Fibroblast of lung (primary cell): ENCODE data around the gene KCNK10. TPM values are rescaled to one million over a fixed set of nuclear protein-coding genes. Genes with fewer than 3 reads are reported as not detected.

Source experiments
- DNase-seq, 2 donors: peaks; one replicate each; pipeline versions ENCODE4 v3.0.0 to v3.0.0-alpha.2; 2010; ENCODE audit warnings: low read depth in 2 of 2
- H2AFZ ChIP-seq: 2 replicates; pipeline ENCODE4 v1.5.1; 2012; ENCODE audit warnings: low read length, control low read depth, inconsistent platforms
- H3K27ac ChIP-seq: 2 replicates; pipeline ENCODE4 v1.5.1; 2011; ENCODE audit warnings: low read length, control low read depth; ENCODE audit not compliant: insufficient read depth
- H3K27me3 ChIP-seq: 2 replicates; pipeline ENCODE4 v1.5.1; 2011; ENCODE audit warnings: mild to moderate bottlenecking, low read length; ENCODE audit not compliant: control insufficient read depth, insufficient read depth
- H3K36me3 ChIP-seq: 2 replicates; pipeline ENCODE4 v1.5.1; 2011; ENCODE audit warnings: low read length; ENCODE audit not compliant: control insufficient read depth, insufficient read depth
- H3K4me1 ChIP-seq: 2 replicates; pipeline ENCODE4 v1.5.1; 2011; ENCODE audit warnings: low read length; ENCODE audit not compliant: control insufficient read depth, insufficient read depth; ENCODE audit errors: extremely low read depth
- H3K4me2 ChIP-seq: 2 replicates; pipeline ENCODE4 v1.5.1; 2011; ENCODE audit warnings: low read length, control low read depth; ENCODE audit not compliant: insufficient read depth; ENCODE audit errors: extremely low read depth
- H3K4me3 ChIP-seq, 4 experiments: fragments of 200-600 bp in 1 of 4; sonication (generic) in 1 of 4; replicated peaks in 1 of 4; 2 replicates each; pipeline ENCODE4 v1.5.1; 2011 to 2016; ENCODE audit warnings: low read length in 4 of 4, low read depth in 3 of 4, mild to moderate bottlenecking in 3 of 4, control low read depth in 2 of 4, inconsistent platforms in 1 of 4, mixed read lengths in 1 of 4; ENCODE audit not compliant: insufficient read depth in 1 of 4; ENCODE audit errors: control extremely low read depth in 1 of 4
- H3K79me2 ChIP-seq: 2 replicates; pipeline ENCODE4 v1.5.1; 2012; ENCODE audit warnings: mild to moderate bottlenecking, low read length, inconsistent platforms; ENCODE audit not compliant: control insufficient read depth, insufficient read depth
- H3K9ac ChIP-seq: 2 replicates; pipeline ENCODE4 v1.5.1; 2011; ENCODE audit warnings: mild to moderate bottlenecking, low read length, control low read depth; ENCODE audit not compliant: insufficient read depth
- H3K9me3 ChIP-seq: 2 replicates; pipeline ENCODE4 v1.5.1; 2012; ENCODE audit warnings: low read depth, low read length; ENCODE audit not compliant: control insufficient read depth, insufficient read depth
- H4K20me1 ChIP-seq: 2 replicates; pipeline ENCODE4 v1.5.1; 2011; ENCODE audit warnings: low read length; ENCODE audit not compliant: control insufficient read depth, insufficient read depth; ENCODE audit errors: extremely low read depth
- EZH2 ChIP-seq: IDR thresholded peaks from 2 replicates; pipeline ENCODE4 v1.5.1; 2012; ENCODE audit warnings: low read length, control low read depth, mild to moderate bottlenecking; ENCODE audit errors: missing control alignments
- polyA plus RNA-seq, 2 donors: library from polyadenylated mRNA; depleted of rRNA in 1 of 2; stranded (reverse) in 1 of 2; unstranded in 1 of 2; fragments of >200 nt; gene quantifications; 2 replicates each; pipeline ENCODE4 v1.2.1, GENCODE V29; 2011 to 2012; ENCODE audit warnings: missing spikeins in 1 of 2
- total RNA-seq: library from RNA; depleted of rRNA; stranded (reverse); fragments of >200 nt; gene quantifications from 2 replicates; pipeline ENCODE4 v1.2.1, GENCODE V29; 2014
- TF ChIP-seq, protein P1 (sequence below), 2 donors: IDR thresholded peaks in 1 of 2; conservative IDR thresholded peaks in 1 of 2; 1 replicate in 1 of 2; 2 replicates in 1 of 2; pipeline ENCODE4 v1.5.1; 2011 to 2012; ENCODE audit warnings: low read length in 2 of 2, control low read depth in 1 of 2, inconsistent platforms in 1 of 2, low read depth in 1 of 2, mild to moderate bottlenecking in 1 of 2

Gene KCNK10
- total and polyA plus RNA-seq, 2 donors (not counting 1 experiment from before 2014, with no cell fraction given), result not detected

DNA sequence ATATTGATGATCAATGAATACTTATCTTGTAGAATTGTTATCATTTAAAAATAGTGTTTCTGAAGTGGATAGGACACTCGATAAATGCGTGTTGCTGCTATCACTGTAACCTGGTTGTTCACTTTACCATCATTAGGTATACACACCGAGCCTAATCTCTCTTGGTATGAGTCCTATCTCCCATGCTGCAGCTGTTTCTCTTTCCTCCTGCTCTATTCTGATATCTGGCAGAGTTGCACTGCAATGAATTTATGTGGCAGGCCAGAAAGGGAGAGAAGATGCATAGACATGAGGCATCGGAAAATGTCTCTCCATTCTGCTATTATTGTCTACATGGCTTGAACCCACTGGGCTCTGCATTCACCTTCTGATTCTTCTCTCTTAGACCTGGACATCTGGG lies 26.7 kb downstream of the KCNK10 start:
- TF ChIP-seq, protein P1, sequence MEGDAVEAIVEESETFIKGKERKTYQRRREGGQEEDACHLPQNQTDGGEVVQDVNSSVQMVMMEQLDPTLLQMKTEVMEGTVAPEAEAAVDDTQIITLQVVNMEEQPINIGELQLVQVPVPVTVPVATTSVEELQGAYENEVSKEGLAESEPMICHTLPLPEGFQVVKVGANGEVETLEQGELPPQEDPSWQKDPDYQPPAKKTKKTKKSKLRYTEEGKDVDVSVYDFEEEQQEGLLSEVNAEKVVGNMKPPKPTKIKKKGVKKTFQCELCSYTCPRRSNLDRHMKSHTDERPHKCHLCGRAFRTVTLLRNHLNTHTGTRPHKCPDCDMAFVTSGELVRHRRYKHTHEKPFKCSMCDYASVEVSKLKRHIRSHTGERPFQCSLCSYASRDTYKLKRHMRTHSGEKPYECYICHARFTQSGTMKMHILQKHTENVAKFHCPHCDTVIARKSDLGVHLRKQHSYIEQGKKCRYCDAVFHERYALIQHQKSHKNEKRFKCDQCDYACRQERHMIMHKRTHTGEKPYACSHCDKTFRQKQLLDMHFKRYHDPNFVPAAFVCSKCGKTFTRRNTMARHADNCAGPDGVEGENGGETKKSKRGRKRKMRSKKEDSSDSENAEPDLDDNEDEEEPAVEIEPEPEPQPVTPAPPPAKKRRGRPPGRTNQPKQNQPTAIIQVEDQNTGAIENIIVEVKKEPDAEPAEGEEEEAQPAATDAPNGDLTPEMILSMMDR (conservative IDR thresholded peaks at IDR 0.05 in 1 of 2, IDR thresholded peaks at IDR 0.05 in 1 of 2; ENCODE audit: low read depth in 1 of 2, low read length in 2 of 2), result no peak
- no peak for TF ChIP-seq EZH2
- H3K79me2 ChIP-seq, result no peaks in the 10 kb centered on the region

DNA sequence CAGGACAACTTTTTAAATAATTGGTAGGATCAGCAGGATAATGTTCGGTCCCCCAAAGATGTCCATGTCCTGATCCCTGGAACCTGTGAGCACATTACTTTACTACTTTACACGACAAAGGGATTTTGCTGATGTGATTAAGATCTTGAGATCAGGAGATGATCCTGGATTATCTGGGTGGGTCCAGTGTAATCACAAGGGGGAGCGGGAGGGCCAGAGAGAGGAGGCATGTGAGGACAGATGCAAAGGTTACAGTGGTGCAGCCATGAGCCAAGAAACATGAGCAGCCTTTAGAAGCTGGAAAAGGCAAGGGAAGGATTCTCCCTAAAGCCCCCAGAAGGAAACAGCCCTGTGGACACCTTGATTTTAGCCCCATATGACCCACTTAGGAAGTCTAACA lies 33.1 kb downstream of the KCNK10 start:
- Histone ChIP-seq H3K9me3 (no peaks in the 10 kb centered on the region), H3K27me3 (no peaks in the 10 kb centered on the region), H3K4me3 (no peak overlapping the region), H3K4me2 (no peak overlapping the region), H3K4me1 (no peaks in the 10 kb centered on the region), H3K79me2 (no peaks in the 10 kb centered on the region), H4K20me1 (no peaks in the 10 kb centered on the region), H3K9ac (no peak overlapping the region), H3K27ac (no peak overlapping the region), H2AFZ (no peak overlapping the region), H3K36me3 (no peaks in the 10 kb centered on the region)
- TF ChIP-seq, protein P1 (conservative IDR thresholded peaks at IDR 0.05 in 1 of 2, IDR thresholded peaks at IDR 0.05 in 1 of 2; ENCODE audit: low read depth in 1 of 2, low read length in 2 of 2), result no peak
- no peak for TF ChIP-seq EZH2
- DNase-seq, result no peak

More for the DNA sequence above, 26.7 kb downstream of the KCNK10 start:
- H3K4me2 ChIP-seq, result no peak overlapping the region
- no peak for DNase-seq
- H3K9ac ChIP-seq, result no peak overlapping the region
- no peak overlapping the region for H2AFZ ChIP-seq
- H4K20me1 ChIP-seq, result no peaks in the 10 kb centered on the region
- no peaks in the 10 kb centered on the region for H3K27me3 ChIP-seq
- no peaks in the 10 kb centered on the region for H3K4me1 ChIP-seq
- no peaks in the 10 kb centered on the region for H3K9me3 ChIP-seq
- no peaks in the 10 kb centered on the region for H3K36me3 ChIP-seq
- H3K27ac ChIP-seq, result no peak overlapping the region
- no peak overlapping the region for H3K4me3 ChIP-seq

DNA sequence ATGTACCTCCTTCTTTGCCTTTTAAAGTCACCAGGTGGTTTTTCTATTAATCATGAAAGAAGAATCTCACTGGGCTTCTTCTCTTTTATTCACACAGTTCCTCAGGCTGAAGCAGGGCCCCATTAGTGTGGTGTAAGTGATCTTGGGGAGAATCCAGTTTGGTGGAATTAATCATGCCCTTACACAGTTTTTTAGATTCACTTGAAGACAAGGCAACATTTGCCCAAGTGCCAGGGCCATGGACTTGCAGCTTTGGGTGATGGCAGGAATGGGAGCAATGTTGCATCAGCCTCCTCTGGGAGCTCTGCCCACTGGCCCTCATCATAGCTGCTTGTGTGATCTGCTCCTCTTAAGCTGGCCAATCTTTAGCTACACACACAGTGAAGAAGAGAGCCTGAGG lies 33.8 kb downstream of the KCNK10 start:
- Histone ChIP-seq H3K4me3 (no peak overlapping the region), H3K36me3 (no peaks in the 10 kb centered on the region), H3K9ac (no peak overlapping the region), H3K79me2 (no peaks in the 10 kb centered on the region), H3K4me2 (no peak overlapping the region), H3K27me3 (no peaks in the 10 kb centered on the region), H3K9me3 (no peaks in the 10 kb centered on the region), H2AFZ (no peak overlapping the region), H3K27ac (no peak overlapping the region), H4K20me1 (no peaks in the 10 kb centered on the region), H3K4me1 (no peaks in the 10 kb centered on the region)
- TF ChIP-seq EZH2, result no peak
- TF ChIP-seq, protein P1 (conservative IDR thresholded peaks at IDR 0.05 in 1 of 2, IDR thresholded peaks at IDR 0.05 in 1 of 2; ENCODE audit: low read depth in 1 of 2, low read length in 2 of 2), result no peak
- DNase-seq, result peak in 1 of 2 donors; percentile 24
